Osteocyte (in vitro differentiated cells): ENCODE data around the gene OVOL3. TPM values are rescaled to one million over a fixed set of nuclear protein-coding genes. Genes with fewer than 3 reads are reported as not detected.

Source experiments
- DNase-seq: peaks from one replicate; pipeline ENCODE4 v3.0.0; 2021; ENCODE audit warnings: mixed read lengths; ENCODE audit not compliant: unreplicated experiment; ENCODE audit errors: extremely low spot score
- H3K27ac Mint-ChIP-seq: one replicate; pipeline ENCODE4 v1.8.0; 2021; ENCODE audit warnings: mild to moderate bottlenecking, mixed read lengths; ENCODE audit not compliant: unreplicated experiment
- H3K27me3 Mint-ChIP-seq: one replicate; pipeline ENCODE4 v1.8.0; 2021; ENCODE audit warnings: mixed read lengths; ENCODE audit not compliant: unreplicated experiment
- H3K36me3 Mint-ChIP-seq: one replicate; pipeline ENCODE4 v1.8.0; 2021; ENCODE audit warnings: mixed read lengths; ENCODE audit not compliant: unreplicated experiment
- H3K4me1 Mint-ChIP-seq: one replicate; pipeline ENCODE4 v1.8.0; 2021; ENCODE audit warnings: mixed read lengths; ENCODE audit not compliant: unreplicated experiment
- H3K4me3 Mint-ChIP-seq: one replicate; pipeline ENCODE4 v1.8.0; 2021; ENCODE audit warnings: mild to moderate bottlenecking, moderate library complexity, mixed read lengths; ENCODE audit not compliant: unreplicated experiment
- H3K9me3 Mint-ChIP-seq: one replicate; pipeline ENCODE4 v1.8.0; 2021; ENCODE audit warnings: mixed read lengths; ENCODE audit not compliant: unreplicated experiment
- total RNA-seq: library from RNA; stranded (reverse); gene quantifications from 2 replicates; pipeline ENCODE4 v1.2.1, GENCODE V29; 2021
- TF ChIP-seq, protein P1 (sequence below): fragments of 200-600 bp; sonication (generic); IDR thresholded peaks from 2 replicates; pipeline ENCODE4 v1.5.0; 2021; ENCODE audit warnings: antibody characterized with exemption, mild to moderate bottlenecking, moderate library complexity

Gene OVOL3
- total RNA-seq, 1 donor from 2014 or later = not detected

DNA sequence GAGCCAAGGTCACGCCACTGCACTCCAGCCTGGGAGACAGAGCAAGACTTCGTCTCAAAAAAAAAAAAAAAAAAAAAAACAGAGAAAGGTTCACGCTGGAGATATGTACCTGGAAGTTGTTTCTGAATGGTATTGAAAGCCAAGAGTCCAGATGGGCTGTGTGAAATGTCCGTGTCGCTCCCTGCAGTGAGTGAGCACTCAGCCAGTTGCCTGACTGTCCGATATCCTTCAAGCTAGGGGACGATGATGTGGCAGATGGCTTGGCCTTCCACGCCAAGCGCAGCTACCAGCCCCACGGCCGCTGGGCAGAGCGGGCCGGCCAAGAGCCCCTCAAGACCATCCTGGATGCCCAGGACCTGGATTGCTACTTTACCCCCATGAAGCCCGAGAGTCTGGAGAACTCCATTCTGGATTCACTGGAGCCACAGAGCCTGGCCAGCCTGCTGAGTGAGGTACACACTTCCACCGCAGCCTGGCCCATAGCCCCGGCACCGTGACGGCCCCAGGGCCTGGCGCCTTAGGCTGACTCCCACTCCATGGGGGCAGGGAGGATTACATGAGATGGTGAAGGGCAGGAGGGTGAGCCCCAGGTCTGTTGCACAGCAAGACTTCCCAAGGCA, 11.7 kb upstream of the OVOL3 start:
- TF ChIP-seq, protein P1, sequence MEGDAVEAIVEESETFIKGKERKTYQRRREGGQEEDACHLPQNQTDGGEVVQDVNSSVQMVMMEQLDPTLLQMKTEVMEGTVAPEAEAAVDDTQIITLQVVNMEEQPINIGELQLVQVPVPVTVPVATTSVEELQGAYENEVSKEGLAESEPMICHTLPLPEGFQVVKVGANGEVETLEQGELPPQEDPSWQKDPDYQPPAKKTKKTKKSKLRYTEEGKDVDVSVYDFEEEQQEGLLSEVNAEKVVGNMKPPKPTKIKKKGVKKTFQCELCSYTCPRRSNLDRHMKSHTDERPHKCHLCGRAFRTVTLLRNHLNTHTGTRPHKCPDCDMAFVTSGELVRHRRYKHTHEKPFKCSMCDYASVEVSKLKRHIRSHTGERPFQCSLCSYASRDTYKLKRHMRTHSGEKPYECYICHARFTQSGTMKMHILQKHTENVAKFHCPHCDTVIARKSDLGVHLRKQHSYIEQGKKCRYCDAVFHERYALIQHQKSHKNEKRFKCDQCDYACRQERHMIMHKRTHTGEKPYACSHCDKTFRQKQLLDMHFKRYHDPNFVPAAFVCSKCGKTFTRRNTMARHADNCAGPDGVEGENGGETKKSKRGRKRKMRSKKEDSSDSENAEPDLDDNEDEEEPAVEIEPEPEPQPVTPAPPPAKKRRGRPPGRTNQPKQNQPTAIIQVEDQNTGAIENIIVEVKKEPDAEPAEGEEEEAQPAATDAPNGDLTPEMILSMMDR = no peak
- Mint-ChIP-seq H3K36me3 (no peaks in the 10 kb centered on the region), H3K4me1 (no peaks in the 10 kb centered on the region), H3K27me3 (no peaks in the 10 kb centered on the region), H3K9me3 (no peaks in the 10 kb centered on the region), H3K4me3 (no peak overlapping the region), H3K27ac (no peak overlapping the region)
- DNase-seq = no peak

GRCh38 chr19:36100476-36100875, 10.5 kb upstream of the OVOL3 start:
- Mint-ChIP-seq H3K36me3 (no peaks in the 10 kb centered on the region), H3K4me1 (no peaks in the 10 kb centered on the region), H3K4me3 (no peak overlapping the region), H3K9me3 (no peaks in the 10 kb centered on the region), H3K27me3 (no peaks in the 10 kb centered on the region), H3K27ac (no peak overlapping the region)
- no peak for DNase-seq
- TF ChIP-seq, protein P1 = no peak

GRCh38 chr19:36101550-36102327, 9.2 kb upstream of the OVOL3 start:
- no peaks in the 10 kb centered on the region for H3K36me3 Mint-ChIP-seq
- no peak overlapping the region for H3K4me3 Mint-ChIP-seq
- H3K27ac Mint-ChIP-seq = no peak overlapping the region
- TF ChIP-seq, protein P1 = no peak
- H3K4me1 Mint-ChIP-seq = peaks cover 3% of the 10 kb centered on the region
- DNase-seq = no peak
- no peaks in the 10 kb centered on the region for H3K27me3 Mint-ChIP-seq
- H3K9me3 Mint-ChIP-seq = no peaks in the 10 kb centered on the region

- H3K4me1 Mint-ChIP-seq = peaks cover 3% of the 10 kb centered on the region
- DNase-seq = no peak
- H3K4me3 Mint-ChIP-seq = no peak overlapping the region
- H3K27me3 Mint-ChIP-seq = no peaks in the 10 kb centered on the region
- H3K27ac Mint-ChIP-seq = no peak overlapping the region
- H3K36me3 Mint-ChIP-seq = no peaks in the 10 kb centered on the region
- TF ChIP-seq, protein P1 = no peak
- no peaks in the 10 kb centered on the region for H3K9me3 Mint-ChIP-seq
These were observed 7.8 kb upstream of the OVOL3 start for GRCh38 chr19:36103040-36103626.
